ENCODE data around the gene VIT.

VIT gene

GRCh38 chr2:36733215-36733614 lies 36.7 kb downstream of the VIT start:
- Histone ChIP-seq H3K9me3 (ENCODE audit: low read length) (no peaks in the 10 kb centered on the region), H3K4me3 (ENCODE audit: low read length) (no peak overlapping the region), H3K4me1 (ENCODE audit: insufficient read depth, low read length) (peaks cover 15% of the 10 kb centered on the region), H3K36me3 (ENCODE audit: insufficient read depth, low read length) (no peaks in the 10 kb centered on the region), H3K27me3 (ENCODE audit: insufficient read depth, low read length) (no peaks in the 10 kb centered on the region), H2AFZ (ENCODE audit: low read depth, low read length) (no peak overlapping the region)

GRCh38 chr2:36734304-36734703 lies 37.8 kb downstream of the VIT start:
- Histone ChIP-seq H3K9me3 (ENCODE audit: low read length) (no peaks in the 10 kb centered on the region), H3K36me3 (ENCODE audit: insufficient read depth, low read length) (no peaks in the 10 kb centered on the region), H2AFZ (ENCODE audit: low read depth, low read length) (no peak overlapping the region), H3K4me3 (ENCODE audit: low read length) (no peak overlapping the region), H3K4me1 (ENCODE audit: insufficient read depth, low read length) (peaks cover 15% of the 10 kb centered on the region), H3K27me3 (ENCODE audit: insufficient read depth, low read length) (no peaks in the 10 kb centered on the region)

- H2AFZ ChIP-seq (ENCODE audit: low read depth, low read length) = no peak overlapping the region
- peaks cover 6% of the 10 kb centered on the region for H3K4me1 ChIP-seq (ENCODE audit: insufficient read depth, low read length)
- peaks cover 3% of the 10 kb centered on the region for H3K27me3 ChIP-seq (ENCODE audit: insufficient read depth, low read length)
- H3K36me3 ChIP-seq (ENCODE audit: insufficient read depth, low read length) = no peaks in the 10 kb centered on the region
- H3K9me3 ChIP-seq (ENCODE audit: low read length) = no peaks in the 10 kb centered on the region
- no peak overlapping the region for H3K4me3 ChIP-seq (ENCODE audit: low read length)
Observed at GRCh38 chr2:36737131-36737750, 40.7 kb downstream of the VIT start.

GRCh38 chr2:36740061-36740460 lies 43.6 kb downstream of the VIT start:
- Histone ChIP-seq H3K4me1 (ENCODE audit: insufficient read depth, low read length) (no peaks in the 10 kb centered on the region), H3K4me3 (ENCODE audit: low read length) (no peak overlapping the region), H3K27me3 (ENCODE audit: insufficient read depth, low read length) (peaks cover 3% of the 10 kb centered on the region), H3K36me3 (ENCODE audit: insufficient read depth, low read length) (no peaks in the 10 kb centered on the region), H3K9me3 (ENCODE audit: low read length) (no peaks in the 10 kb centered on the region), H2AFZ (ENCODE audit: low read depth, low read length) (no peak overlapping the region)

- H3K36me3 ChIP-seq (ENCODE audit: insufficient read depth, low read length) = no peaks in the 10 kb centered on the region
- no peak overlapping the region for H2AFZ ChIP-seq (ENCODE audit: low read depth, low read length)
- no peak overlapping the region for H3K4me3 ChIP-seq (ENCODE audit: low read length)
- peaks cover 3% of the 10 kb centered on the region for H3K27me3 ChIP-seq (ENCODE audit: insufficient read depth, low read length)
- H3K9me3 ChIP-seq (ENCODE audit: low read length) = no peaks in the 10 kb centered on the region
- H3K4me1 ChIP-seq (ENCODE audit: insufficient read depth, low read length) = no peaks in the 10 kb centered on the region
Observed at GRCh38 chr2:36741188-36741837, 44.8 kb downstream of the VIT start.

DNA sequence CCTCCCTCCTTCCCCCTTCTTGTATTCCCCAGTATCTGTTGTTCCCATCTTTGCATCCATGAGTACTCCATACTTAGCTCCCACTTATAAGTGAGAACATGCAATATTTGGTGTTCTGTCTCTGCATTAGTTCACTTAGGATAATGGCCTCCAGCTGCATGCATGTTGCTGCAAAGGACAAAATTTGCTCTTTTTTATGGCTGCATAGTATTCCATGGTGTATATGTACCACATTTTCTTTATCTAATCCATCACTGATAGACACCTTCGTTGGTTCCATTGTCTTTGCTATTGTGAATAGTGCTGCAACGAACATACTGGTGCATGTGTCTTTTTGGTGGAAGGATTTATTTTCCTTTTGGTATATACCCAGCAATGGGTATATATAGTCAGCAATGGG lies 47.4 kb downstream of the VIT start:
- H2AFZ ChIP-seq (ENCODE audit: low read depth, low read length) = no peak overlapping the region
- H3K36me3 ChIP-seq (ENCODE audit: insufficient read depth, low read length) = no peaks in the 10 kb centered on the region
- no peaks in the 10 kb centered on the region for H3K4me1 ChIP-seq (ENCODE audit: insufficient read depth, low read length)
- no peaks in the 10 kb centered on the region for H3K9me3 ChIP-seq (ENCODE audit: low read length)
- H3K27me3 ChIP-seq (ENCODE audit: insufficient read depth, low read length) = peaks cover 3% of the 10 kb centered on the region
- H3K4me3 ChIP-seq (ENCODE audit: low read length) = no peak overlapping the region

DNA sequence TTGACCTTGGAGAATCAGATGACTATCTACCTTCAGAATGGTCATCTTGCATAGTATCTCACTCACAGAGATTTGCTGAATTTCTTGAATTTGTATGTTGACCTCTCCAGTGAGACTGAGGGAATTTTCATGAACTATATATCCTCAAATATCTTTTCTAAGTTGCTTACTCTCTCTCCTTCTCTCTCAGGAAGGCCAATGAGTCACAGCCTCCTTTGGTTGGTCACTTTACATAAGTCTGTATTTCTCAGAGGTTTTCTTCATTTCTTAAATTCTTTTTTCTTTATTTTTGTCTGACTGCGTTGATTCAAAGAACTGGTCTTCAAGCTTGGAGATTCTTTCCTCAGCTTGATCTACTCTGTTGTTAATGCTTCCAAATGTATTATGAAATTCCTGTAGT lies 51.7 kb downstream of the VIT start:
- no peaks in the 10 kb centered on the region for H3K36me3 ChIP-seq (ENCODE audit: insufficient read depth, low read length)
- no peak overlapping the region for H2AFZ ChIP-seq (ENCODE audit: low read depth, low read length)
- H3K27me3 ChIP-seq (ENCODE audit: insufficient read depth, low read length) = no peaks in the 10 kb centered on the region
- no peaks in the 10 kb centered on the region for H3K9me3 ChIP-seq (ENCODE audit: low read length)
- H3K4me1 ChIP-seq (ENCODE audit: insufficient read depth, low read length) = no peaks in the 10 kb centered on the region
- H3K4me3 ChIP-seq (ENCODE audit: low read length) = no peak overlapping the region

GRCh38 chr2:36750101-36750500 lies 53.6 kb downstream of the VIT start:
- H3K27me3 ChIP-seq (ENCODE audit: insufficient read depth, low read length) = no peaks in the 10 kb centered on the region
- H3K36me3 ChIP-seq (ENCODE audit: insufficient read depth, low read length) = no peaks in the 10 kb centered on the region
- no peak overlapping the region for H2AFZ ChIP-seq (ENCODE audit: low read depth, low read length)
- H3K9me3 ChIP-seq (ENCODE audit: low read length) = no peaks in the 10 kb centered on the region
- H3K4me3 ChIP-seq (ENCODE audit: low read length) = no peak overlapping the region
- H3K4me1 ChIP-seq (ENCODE audit: insufficient read depth, low read length) = no peaks in the 10 kb centered on the region

DNA sequence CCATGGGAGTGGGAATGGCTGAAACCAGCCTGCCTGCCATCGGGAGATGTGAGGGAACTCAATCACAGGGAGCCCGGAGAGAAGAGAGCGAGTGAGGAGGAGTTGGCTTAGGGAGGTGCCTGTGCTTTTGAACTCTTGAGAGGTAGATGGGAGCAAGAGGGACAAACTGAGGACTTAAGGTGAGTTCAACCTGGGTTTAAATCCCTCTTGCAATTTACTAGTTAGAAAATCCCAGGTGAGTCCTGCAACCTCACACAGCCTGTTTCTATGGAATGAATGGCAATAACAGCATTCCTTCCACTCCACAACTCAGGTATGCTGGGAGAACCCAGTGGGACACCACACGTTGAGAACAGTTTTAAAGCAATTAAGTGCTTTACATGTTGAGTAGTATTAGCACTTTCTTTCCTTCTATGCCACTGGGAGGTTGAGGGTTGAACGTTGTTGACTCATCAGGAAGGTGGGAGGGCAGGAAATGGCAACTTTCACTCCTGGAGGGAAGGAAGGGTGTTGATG lies 57.3 kb downstream of the VIT start:
- no peaks in the 10 kb centered on the region for H3K36me3 ChIP-seq (ENCODE audit: insufficient read depth, low read length)
- no peaks in the 10 kb centered on the region for H3K4me1 ChIP-seq (ENCODE audit: insufficient read depth, low read length)
- no peaks in the 10 kb centered on the region for H3K27me3 ChIP-seq (ENCODE audit: insufficient read depth, low read length)
- H3K9me3 ChIP-seq (ENCODE audit: low read length) = no peaks in the 10 kb centered on the region
- no peak overlapping the region for H2AFZ ChIP-seq (ENCODE audit: low read depth, low read length)
- no peak overlapping the region for H3K4me3 ChIP-seq (ENCODE audit: low read length)

GRCh38 chr2:36754578-36754977 lies 58.1 kb downstream of the VIT start:
- Histone ChIP-seq H3K4me1 (ENCODE audit: insufficient read depth, low read length) (no peaks in the 10 kb centered on the region), H3K36me3 (ENCODE audit: insufficient read depth, low read length) (no peaks in the 10 kb centered on the region), H3K4me3 (ENCODE audit: low read length) (no peak overlapping the region), H3K9me3 (ENCODE audit: low read length) (no peaks in the 10 kb centered on the region), H2AFZ (ENCODE audit: low read depth, low read length) (no peak overlapping the region), H3K27me3 (ENCODE audit: insufficient read depth, low read length) (no peaks in the 10 kb centered on the region)

DNA sequence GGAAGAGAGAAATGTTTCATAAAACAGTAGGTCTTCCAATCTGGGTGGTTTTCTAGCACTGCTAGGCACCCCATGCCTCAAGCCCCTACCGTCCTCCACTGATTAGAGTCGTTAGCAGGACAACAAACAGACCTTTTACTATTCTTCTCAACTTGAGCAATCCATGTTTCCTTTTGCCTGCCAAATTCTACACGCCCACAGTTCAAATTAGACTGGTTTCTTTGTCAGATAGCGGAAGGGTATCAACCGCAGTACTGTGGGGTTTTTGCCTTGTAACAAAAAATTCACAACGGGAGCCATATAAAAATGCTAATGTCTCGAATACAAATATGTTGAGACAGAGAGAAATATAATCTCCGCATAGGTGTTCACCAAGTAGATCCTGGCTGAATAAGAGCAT lies 59.9 kb downstream of the VIT start:
- no peaks in the 10 kb centered on the region for H3K36me3 ChIP-seq (ENCODE audit: insufficient read depth, low read length)
- H3K4me3 ChIP-seq (ENCODE audit: low read length) = no peak overlapping the region
- H3K27me3 ChIP-seq (ENCODE audit: insufficient read depth, low read length) = no peaks in the 10 kb centered on the region
- H3K4me1 ChIP-seq (ENCODE audit: insufficient read depth, low read length) = no peaks in the 10 kb centered on the region
- no peak overlapping the region for H2AFZ ChIP-seq (ENCODE audit: low read depth, low read length)
- H3K9me3 ChIP-seq (ENCODE audit: low read length) = no peaks in the 10 kb centered on the region

- H3K4me1 ChIP-seq (ENCODE audit: insufficient read depth, low read length) = no peaks in the 10 kb centered on the region
- no peak overlapping the region for H2AFZ ChIP-seq (ENCODE audit: low read depth, low read length)
- H3K9me3 ChIP-seq (ENCODE audit: low read length) = no peaks in the 10 kb centered on the region
- H3K4me3 ChIP-seq (ENCODE audit: low read length) = no peak overlapping the region
- H3K27me3 ChIP-seq (ENCODE audit: insufficient read depth, low read length) = no peaks in the 10 kb centered on the region
- H3K36me3 ChIP-seq (ENCODE audit: insufficient read depth, low read length) = no peaks in the 10 kb centered on the region
Observed at GRCh38 chr2:36762764-36763490, 66.4 kb downstream of the VIT start.

GRCh38 chr2:36769106-36769505 lies 72.6 kb downstream of the VIT start:
- Histone ChIP-seq H3K4me3 (ENCODE audit: low read length) (no peak overlapping the region), H3K9me3 (ENCODE audit: low read length) (no peaks in the 10 kb centered on the region), H3K27me3 (ENCODE audit: insufficient read depth, low read length) (no peaks in the 10 kb centered on the region), H3K4me1 (ENCODE audit: insufficient read depth, low read length) (no peaks in the 10 kb centered on the region), H2AFZ (ENCODE audit: low read depth, low read length) (no peak overlapping the region), H3K36me3 (ENCODE audit: insufficient read depth, low read length) (no peaks in the 10 kb centered on the region)
